IPS-11a (cell line): ENCODE measurements around the gene KCNJ5.
"Not testable (repeated sequence)": the region's sequence is repeated elsewhere in the genome, so short reads cannot be mapped to it uniquely, and the experiment has no call there.

Experiments used
- H3K4me3 ChIP-seq: one replicate; pipeline ENCODE4 v1.5.1; 2013; ENCODE audit warnings: low read depth, low read length, control low read depth

The KCNJ5 gene

DNA sequence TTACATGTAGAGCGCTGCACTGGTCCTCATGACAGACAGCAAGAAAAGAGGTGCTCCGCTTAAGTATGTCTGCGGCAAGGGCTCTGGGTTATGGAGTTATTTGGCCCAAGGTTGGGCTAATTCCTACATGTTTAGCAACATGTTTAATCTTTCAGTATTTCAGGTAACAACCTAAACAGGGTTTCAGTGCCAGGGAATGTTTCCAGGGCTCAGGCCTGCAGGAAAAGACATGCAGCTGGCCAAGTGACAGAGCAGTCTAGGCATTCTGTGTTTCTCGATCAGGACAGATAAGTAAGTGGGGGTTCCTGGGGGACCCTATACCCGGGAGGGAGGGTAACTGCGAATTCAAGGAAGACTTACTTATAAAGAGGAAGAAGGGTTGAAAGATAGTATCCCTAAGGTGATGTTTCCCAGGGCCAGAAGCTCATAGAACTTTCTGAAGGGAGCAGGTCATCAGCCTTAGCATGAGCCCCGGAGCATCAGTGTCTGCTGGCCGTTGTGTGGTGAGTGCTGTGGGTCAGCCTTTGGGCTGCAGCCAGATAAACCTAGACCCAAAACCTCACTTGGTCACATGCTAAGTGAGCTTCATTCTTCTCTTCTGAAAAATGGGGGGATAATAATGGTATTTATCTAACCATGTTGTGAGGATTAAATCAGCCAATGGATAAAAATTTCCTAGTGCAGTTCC is 18.4 kb downstream of the KCNJ5 start:
- H3K4me3 ChIP-seq = no peak overlapping the region

- no peak overlapping the region for H3K4me3 ChIP-seq
These were observed 19.4 kb downstream of the KCNJ5 start for GRCh38 chr11:128910576-128910975.

- no peak overlapping the region for H3K4me3 ChIP-seq
These were observed 20.1 kb downstream of the KCNJ5 start for GRCh38 chr11:128911239-128911638.

GRCh38 chr11:128911701-128912100 is 20.5 kb downstream of the KCNJ5 start:
- no peak overlapping the region for H3K4me3 ChIP-seq

DNA sequence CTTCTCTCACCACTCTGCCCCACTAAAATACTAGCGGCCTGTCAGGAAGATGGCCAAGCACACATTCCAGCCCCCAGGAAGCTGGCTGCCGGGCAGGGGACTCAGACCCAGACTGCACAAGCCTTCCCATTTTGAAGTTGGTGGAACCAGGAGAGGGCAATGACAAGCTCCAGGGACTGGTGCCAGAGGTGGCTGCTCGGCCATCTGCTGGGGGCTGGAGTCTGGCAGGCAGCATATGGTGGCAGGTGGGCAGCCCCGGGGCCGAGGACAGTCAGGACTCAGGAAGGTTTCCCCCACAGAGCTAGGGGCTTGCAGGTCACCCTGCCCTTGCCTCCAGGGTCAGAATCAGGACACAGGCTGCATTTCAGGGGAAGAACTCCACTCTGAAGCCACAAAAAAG is 22.6 kb downstream of the KCNJ5 start:
- H3K4me3 ChIP-seq = no peak overlapping the region

DNA sequence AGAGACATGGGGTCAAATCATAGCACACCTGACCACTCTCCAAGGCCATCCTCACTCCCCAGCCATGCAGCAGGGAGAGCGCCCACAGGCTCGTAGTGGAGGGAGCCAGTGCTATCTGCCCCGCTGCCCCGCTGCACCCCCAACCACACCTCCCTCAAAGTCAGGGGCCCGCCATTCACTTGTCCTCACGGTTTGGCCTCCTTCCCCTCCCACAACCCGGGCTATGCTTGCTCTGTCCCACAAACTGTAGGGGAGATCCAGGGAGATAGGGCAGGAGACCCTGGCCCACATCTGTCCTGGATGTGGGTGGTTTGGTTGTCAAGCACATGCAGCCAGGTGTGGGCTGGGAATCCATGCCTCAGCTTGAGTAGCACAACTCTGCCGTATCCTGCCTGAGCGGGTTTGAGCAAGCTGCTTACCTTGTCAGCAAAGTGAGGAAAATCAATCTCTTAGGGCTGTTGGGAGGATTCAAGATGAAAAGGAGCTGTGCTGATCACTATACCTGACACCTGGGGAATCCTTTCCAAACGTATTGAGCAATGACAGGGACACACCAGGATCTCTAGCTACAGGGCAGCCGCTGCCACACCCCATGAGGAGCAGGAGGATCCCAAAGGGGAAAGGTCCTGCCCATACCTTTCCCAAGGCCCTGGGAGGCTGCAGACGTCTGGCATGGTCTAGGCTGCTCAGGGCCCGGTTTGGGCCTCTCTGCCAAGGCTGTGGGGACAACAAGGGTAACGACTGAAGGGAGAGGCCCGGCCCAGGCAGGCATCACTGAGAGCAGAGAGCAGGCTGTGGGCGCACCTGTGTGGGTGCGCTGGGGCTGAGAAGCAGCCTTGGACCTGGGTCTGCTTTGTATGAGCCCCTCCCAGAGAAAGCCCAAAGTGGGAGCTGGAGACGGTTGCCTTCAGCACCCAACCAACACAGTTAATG is 23.3 kb downstream of the KCNJ5 start:
- no peak overlapping the region for H3K4me3 ChIP-seq

DNA sequence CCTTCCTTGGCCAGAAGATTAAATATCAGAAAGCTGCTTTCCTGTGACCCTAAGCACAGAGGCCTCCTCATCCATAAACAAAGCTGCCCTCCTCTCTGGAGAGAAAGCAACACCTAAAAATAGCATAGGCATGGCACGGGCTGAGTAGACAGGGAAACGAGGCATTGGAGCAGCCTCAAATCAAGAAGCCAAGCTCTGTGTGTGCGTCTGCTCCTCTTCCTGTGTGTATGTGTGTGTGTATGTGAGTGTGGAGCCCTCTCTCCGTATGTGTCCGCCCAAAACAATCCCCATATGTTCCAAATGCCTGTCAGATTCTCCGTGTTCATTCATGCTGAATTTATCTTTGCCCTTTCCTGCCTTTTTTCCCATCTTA is 24.0 kb downstream of the KCNJ5 start:
- H3K4me3 ChIP-seq = no peak overlapping the region

DNA sequence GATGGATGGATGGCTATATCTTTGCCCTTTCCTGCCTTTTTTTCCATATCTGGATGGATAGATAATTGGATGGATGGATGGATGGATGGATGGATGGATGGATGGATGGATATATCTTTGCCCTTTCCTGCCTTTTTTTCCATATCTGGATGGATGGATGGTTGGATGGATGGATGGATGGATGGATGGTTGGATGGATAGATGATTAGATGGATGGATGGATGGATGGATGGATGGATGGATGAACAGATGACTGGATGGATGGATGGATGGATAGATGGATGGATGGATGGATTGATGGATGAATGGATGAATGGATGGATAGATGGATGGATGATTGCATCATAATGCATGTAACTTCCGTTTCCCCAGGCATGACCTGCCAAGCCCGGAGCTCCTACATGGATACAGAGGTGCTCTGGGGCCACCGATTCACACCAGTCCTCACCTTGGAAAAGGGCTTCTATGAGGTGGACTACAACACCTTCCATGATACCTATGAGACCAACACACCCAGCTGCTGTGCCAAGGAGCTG is 24.9 kb downstream of the KCNJ5 start:
- H3K4me3 ChIP-seq = no peak overlapping the region

DNA sequence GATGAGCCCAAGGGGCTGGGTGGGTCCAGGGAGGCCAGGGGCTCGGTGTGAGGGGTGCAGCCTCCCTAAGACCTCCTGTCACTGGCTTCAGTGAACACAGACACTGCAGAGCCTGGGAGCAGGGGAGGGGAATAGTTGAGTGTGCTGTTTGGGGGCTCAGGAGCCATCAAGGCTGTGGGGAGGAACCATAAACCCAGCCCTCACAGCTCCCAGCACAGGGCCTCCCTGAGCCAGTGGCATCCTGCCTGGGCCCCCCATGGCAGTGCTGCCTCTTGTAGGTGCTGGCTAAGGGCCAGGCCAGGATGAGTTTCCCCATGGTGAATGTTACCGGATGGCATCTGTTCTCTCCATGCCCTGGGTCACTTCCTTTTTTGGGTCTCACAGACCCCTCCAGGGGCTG is 25.5 kb downstream of the KCNJ5 start:
- H3K4me3 ChIP-seq = no peak overlapping the region

DNA sequence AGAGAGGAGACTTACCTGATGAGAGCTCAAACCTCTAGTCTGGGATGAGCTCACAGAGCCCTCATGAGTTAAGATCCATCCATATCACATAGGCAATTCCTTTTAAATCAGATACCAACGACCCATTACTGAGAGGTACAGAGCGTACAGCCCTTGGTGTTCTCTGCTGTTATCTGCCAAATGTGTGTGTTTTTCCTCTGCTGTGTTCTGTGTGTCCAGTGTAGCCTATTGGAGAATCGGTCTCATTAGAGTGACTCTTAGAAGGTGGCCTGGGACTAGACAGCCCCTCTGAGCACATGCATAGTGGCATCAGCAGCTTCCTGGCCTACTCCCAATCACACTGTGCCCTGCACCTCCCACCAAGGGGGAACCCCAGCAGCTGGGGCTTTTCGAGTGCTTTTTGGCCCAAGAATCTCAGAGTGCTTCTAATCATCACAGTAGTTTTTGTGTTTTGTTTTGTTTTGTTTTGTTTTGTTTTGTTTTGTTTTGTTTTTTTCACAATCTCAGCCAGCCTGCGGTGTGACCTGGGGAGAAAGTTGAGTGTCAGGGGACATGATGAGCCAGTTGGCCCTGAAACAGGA is 26.1 kb downstream of the KCNJ5 start:
- H3K4me3 ChIP-seq = no peak overlapping the region

GRCh38 chr11:128919216-128919615 is 28.1 kb downstream of the KCNJ5 start:
- no peak overlapping the region for H3K4me3 ChIP-seq

DNA sequence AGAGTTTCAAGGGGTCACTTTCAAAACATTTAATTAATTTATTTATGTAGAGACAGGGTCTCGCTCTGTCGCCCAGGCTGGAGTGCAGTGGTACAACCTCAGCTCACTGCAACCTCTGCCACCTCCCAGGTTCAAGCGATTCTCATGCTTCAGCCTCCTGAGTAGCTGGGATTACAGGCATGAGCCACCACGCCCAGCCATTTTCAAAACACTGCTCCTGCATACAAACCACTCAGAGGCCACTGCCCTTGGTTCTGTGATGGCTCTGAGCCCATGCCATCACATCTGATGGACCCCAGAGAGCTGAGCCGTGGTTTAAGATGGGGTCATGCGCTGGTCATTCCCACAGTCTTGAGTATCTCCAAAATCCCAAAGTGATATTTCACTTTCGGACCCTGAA is 28.5 kb downstream of the KCNJ5 start:
- not testable (repeated sequence) for H3K4me3 ChIP-seq

DNA sequence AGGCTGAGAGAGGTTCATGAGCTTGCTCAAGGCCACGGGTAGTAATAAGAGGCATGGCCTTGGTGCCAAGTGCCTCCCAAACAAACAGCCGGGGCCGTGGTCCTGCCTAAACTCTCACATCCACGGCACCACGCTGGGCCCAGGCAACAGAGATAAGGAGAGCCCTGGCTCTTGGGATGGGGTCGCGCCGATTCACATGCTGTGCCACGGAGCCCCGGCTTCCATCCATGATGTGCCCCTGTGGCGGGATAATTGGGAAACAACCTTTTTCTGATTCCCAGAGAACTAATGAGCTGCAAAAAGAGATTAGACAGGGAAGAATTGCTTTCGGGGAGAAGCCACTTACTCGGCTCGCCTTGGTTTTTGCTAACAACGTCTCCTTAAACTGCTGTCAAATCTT is 29.5 kb downstream of the KCNJ5 start:
- no peak overlapping the region for H3K4me3 ChIP-seq

GRCh38 chr11:128921793-128922192 is 30.6 kb downstream of the KCNJ5 start:
- no peak overlapping the region for H3K4me3 ChIP-seq

GRCh38 chr11:128924104-128924503 is 32.9 kb downstream of the KCNJ5 start:
- no peak overlapping the region for H3K4me3 ChIP-seq

GRCh38 chr11:128924510-128925249 is 33.5 kb downstream of the KCNJ5 start:
- no peak overlapping the region for H3K4me3 ChIP-seq

DNA sequence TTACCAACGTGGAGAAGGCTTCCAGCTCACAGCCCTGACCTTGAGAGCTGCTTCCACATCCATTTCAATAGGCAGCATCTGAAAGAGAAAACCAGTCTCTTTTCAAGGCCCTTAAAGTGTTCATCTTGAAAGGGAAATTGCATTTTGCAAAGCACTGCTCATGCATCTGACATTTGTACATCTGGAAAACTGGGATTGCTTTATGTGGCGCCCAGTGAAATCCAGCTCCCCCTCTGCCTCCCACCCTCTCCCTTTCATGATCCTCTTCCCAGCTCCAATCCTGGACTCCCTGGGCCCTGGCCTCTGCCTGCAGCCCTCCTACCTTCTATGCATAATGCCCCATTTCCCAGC is 34.1 kb downstream of the KCNJ5 start:
- no peak overlapping the region for H3K4me3 ChIP-seq

GRCh38 chr11:128926000-128926399 is 34.8 kb downstream of the KCNJ5 start:
- no peak overlapping the region for H3K4me3 ChIP-seq

GRCh38 chr11:128926437-128927107 is 35.4 kb downstream of the KCNJ5 start:
- no peak overlapping the region for H3K4me3 ChIP-seq

GRCh38 chr11:128927108-128927461 is 35.9 kb downstream of the KCNJ5 start:
- no peak overlapping the region for H3K4me3 ChIP-seq
